NCI-H1048 (cell line): Measurements from ENCODE around the gene PCSK5.

Experiments
- DNase-seq: peaks from one replicate; lab custom pipeline; 2025; lab: John Stamatoyannopoulos, UW

PCSK5 gene

DNA sequence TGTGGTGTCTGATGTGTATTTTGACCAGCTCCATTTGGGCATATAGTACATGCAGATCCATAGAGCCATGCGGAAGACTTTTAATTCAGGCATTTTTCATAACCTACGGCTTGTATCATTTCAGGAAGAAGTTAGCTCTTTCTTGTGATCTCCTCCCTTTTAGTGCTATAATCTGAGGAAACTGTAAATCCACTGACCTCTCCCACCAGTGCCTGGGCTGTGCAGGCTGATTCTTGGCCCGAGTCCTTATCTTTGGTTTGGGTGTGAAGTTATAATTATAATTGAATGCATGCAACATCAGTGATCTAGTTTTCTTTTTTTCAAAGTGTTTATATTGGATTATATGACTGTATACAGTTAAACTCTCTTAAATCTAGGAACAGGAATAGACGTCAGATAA, 247.9 kb downstream of the PCSK5 start:
- DNase-seq = no peak

DNA sequence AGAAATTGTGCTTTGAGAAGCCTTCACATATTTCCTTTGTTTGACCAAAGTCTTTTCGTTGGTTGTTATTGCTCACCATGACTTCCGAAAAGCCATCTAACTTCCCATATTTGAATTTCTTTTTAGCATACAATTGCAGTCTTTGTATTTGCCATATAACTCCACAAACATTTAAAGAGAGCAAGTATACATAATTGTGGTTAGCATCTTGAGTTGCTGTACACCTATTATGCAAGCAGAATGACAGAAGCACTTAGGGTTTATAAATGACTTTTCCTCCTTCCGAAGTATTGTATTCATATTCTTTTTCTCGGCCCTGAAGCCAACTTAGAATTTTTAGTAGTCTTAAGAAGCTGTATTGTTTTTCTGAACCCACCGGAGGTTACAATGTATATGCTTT, 253.4 kb downstream of the PCSK5 start:
- no peak for DNase-seq

DNA sequence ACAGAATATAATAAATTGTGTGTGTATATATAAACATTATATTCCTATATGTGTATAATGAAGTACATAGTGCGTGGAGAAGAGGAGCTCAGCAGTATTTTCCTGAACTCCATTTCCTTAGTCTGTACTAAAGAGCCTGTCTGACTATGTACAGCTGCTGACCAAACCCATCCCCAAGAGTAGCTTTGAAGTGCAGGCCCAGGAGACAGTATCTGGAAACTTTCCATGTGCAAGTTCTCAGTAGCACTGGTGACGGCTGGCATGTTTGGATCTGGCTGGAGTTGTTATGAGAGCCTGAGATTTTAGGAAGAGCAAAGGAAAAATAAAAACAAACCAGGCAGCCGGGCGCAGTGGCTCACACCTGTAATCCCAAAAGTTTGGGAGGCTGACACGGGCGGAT, 259.5 kb downstream of the PCSK5 start:
- no peak for DNase-seq

DNA sequence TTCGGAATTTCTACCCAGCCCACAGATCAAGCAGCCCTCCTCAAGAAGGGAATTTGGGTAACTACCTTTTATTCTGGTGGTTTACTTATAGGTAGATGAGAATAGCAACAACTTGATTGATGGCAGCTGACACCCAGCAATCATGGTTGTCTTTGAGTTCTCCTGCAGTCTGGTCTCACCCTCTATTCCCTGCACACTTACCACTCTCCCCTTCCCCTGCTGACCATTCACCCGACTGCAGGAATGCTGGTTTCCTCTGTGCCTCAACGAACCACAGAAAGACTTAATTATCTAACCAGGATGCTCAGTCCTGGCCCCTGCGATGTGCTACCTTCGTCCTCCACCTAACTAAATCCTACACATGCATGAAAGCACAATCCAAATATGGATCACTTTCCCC, 260.8 kb downstream of the PCSK5 start:
- DNase-seq = no peak

DNA sequence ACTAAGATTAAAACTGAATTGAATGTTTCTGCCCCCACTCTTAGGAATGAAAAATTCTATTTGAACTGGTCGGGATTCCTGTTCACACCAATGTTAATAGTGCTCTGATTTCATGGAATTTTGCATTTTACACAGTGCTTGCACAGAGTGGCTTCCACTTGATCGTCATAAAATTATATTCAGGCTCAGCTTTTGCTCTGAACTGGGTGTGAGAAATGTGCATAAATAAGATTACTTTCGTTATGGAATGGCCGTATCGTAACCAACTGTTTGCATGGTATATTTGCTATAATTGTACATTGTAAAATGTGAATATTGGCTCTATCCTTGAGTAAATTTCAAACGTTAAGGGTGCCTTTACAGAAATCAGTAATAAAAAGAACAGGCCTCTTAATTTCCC, 262.9 kb downstream of the PCSK5 start:
- no peak for DNase-seq

DNA sequence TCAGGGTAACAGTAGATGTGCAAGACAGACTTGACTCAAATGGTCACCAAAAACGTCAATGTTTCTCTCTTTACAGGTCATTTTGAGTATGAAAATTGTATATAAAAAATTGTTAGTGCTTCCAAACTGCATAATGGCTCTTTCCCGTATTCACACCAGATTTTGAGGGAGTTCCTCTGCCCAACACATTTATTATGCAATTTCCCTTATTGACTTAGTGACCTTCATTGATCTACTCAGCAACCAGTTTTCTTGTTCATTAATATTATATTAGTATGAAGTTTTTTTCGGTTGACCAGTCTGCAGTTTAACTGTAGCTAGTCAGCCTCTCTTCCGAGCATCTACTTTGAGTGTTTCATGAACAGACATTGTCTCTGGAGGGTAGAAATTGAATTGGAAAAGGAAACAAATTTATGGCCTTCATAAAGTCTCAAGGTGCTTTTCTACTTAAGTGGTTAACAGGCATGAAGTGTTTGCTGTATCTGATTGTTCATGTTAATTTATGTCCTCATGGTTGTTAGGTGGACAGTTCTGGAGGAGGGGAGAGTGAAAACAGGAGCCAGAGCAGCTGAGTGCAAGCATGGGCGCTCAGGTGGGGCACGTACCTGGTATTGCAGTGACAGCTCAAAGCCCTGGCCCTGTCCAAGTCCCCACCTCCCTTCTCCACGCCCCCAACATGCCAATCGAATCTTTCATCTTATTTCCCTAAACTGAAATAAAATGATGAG, 263.6 kb downstream of the PCSK5 start:
- DNase-seq = no peak

DNA sequence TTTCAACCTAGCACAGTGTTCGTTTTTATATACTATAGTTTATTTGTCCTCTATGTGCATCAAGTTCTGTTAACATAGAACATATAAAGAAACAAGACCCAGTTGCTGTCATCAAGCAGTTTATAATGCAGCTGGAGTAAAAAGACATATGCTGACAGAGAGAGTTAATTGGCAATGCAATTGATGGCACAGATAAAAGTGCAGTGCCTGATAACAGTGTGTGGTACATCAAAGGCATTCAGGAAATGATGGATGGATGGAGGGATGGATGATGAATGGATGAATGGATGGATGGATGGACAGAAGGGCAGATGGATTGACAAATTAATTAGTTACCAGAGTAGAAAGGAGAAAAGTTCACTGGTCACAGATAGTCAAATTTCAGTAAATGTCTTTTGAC, 264.9 kb downstream of the PCSK5 start:
- no peak for DNase-seq

DNA sequence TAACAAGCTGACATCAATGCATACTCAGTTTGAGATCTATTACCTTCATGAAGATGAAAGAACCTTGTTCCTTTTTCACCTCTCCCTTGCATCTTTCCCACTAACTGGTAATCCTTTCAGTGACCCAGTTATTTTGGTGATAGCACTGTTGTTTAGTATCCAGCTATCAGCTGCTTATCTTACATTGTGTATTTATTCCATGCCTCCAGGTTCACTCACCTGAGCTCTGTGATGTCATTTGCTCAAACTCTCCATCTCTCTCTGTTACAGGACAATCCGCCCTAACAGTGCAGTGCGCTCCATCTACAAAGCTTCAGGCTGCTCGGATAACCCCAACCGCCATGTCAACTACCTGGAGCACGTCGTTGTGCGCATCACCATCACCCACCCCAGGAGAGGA, 268.2 kb downstream of the PCSK5 start:
- no peak for DNase-seq

DNA sequence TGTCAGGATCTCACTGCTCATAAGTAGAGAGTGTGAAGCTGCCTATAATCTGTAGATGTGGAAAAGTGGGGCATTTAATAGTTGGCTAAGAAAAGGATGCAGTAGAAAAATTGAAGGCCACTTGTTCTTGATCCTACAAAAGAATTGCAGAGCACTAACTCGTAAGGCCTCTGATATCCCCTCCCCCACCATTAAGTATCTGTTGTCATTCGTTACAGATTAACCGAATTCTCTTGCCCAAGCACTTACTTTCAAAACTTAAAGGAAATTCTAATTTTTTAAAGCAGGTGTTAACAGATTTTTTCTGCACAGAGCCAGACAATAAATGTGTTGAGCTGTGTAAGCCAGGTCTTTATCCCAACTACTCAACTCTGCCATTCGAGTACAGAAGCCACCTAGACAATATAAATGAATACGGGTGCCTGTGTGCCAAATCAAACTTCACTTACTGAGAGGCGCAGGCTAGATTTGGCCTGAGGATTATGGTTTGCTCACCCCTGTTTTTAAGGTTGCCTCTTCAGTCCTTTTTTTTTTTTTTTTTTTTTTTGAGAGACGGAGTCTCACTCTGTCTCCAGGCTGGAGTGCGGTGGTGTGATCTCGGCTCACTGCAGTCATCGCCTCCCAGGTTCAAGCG, 268.9 kb downstream of the PCSK5 start:
- DNase-seq = no peak

DNA sequence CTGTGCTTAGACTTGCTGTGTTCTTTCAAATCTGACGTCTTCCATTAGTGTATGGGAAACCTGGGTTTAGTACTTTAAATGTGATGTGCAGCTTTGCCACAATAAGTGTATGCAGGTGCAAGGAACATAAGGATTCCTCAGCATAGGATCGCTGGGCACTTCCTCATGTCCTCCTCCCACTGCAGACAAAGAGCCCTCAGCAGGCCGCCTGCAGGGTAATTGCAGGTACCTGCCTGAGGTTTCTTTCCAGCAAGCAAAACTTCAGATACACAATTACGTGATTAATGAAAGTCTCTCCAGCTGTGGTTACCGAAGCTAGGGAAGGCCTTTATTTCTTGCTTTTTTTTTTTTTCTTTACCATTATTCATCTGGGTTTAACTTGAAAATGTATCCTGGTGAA, 270.6 kb downstream of the PCSK5 start:
- DNase-seq = no peak

DNA sequence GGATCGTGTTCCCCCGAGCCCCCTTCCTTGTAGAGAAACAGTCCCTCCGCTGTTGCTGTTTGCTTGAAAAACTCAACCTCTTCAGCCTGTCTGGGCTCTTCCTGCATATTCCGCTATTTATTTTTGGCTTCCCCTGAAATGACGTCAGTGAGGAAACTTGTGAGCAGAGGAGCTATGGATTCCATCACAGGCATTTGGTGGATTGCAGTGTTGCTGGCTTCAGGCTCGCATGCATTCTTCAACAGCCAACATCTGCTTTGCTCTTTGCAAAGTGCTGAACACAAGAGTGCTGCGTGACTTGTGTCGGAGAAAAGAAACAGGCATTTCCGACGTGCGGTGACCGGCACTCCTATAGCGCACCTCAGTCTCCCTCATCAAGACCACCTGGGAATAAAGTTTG, 271.1 kb downstream of the PCSK5 start:
- no peak for DNase-seq

DNA sequence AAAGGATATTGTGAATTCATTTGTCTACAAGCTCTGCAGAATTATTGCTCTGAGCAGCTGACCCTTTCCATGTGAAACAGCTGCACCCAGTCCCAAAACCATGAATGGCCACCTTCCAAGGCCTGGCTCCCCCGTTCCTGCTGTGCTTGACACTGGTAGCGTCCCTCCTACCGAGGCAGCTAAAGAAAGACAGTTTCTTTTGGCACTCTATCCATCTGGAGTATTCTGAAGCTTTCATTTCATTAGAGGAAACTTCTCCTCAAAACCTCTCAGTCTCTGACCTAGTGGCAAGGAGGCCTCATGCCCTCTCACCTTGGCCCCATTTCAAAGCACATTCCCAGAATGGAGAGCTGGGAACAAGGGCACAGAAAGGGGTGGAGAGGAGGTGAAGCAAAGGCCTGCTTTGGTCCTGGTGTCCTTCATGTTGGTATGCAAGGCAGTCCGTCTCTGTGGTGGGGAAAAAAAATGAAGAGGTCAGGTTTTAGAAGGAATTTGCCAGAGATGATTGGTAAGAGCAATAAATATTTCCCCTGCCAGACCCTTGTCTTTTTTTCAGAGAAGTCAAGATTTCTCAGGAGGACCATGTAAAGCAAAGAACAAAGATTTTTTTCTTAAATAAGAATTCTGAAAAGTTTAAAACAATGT, 271.7 kb downstream of the PCSK5 start:
- DNase-seq = no peak

DNA sequence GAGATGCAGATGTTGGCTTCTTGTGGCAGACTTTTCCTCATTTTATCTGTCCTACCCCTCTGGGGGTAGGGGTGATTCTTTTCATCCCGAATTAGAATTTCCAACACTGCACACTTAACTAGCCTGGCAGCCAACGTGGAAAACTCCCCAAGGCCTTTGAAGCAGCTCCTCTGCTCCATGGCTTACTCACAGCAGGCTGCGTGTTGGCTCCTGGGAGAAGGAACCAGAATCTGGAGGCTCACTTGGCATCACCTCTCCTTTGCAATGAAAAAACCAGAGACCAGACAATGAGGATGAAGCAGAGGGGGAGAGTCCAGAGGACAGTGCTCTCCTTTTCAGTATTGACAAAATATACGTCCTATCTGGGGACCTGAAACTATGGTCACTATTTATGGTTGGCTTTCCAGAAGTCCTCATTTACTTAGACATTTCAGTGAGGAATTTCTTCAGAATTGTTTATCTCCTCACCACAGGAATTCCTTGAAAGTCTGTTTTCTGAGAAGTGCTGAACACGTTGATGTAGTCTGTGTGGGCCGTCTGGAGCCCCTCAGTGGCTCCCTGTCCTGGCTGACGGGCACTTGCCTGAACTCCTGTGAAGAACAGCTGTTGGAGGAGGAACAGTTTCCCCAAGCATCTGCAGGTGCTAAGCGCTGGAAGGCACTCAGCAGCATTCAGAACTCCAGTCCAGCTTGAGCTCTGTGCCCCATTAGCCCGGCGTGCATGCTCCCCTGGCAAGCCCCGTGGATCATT, 272.5 kb downstream of the PCSK5 start:
- DNase-seq = no peak

DNA sequence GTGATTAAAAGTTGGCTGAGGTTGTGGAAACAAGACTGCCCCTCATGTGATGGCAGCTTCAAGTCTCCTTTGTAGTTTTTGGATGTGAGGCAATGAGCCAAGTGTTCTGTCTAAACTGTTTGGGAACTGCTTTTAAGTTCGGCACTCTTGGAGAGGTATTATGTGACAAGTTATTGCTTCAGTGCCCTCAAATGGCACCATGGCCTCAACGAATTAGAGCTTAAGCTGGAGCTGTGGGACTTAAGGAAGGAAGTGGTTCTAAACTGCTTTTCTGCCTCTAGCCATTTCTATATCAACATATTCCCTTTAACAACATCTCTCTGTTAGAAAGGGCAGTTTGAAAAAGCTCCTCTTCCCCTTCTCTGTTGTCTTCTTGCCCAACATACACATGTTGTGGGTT, 276.1 kb downstream of the PCSK5 start:
- no peak for DNase-seq

DNA sequence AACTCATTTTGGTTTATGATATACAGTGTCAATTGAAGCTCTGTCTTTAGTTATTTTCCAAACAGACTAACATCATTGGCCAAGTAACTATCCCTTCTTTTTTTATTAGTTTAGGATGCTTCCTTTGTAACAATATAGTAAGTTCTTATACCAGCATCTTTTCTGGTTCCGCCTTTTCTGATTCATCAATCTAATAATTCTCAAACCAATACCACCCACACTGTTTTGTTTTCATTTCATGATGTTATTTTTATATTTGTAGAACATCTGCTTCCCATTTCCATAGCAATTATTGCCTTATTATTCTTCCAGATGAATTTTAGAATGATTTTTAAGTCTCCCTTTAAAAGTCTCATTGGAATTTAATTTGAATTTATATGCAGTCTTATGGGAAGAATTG, 285.7 kb downstream of the PCSK5 start:
- DNase-seq = no peak

DNA sequence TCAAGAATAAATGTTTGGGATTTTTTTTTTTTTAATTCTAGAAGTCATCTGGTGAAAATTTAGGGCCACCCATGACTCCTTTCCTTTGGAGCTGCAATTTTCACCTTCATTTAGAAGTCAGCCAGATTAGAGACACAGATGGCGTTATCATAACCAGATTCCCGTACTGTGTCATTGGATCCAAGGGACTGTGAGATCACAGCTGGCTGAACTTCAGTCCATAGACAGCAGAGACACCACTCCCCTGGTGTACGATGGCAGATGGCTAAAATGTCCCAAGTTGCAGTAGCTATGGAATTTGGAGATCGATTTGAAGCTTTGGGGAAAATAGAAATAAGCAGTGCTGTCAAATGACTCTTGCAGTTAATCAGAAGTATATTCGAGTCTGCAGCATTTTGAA, 287.5 kb downstream of the PCSK5 start:
- DNase-seq = no peak

DNA sequence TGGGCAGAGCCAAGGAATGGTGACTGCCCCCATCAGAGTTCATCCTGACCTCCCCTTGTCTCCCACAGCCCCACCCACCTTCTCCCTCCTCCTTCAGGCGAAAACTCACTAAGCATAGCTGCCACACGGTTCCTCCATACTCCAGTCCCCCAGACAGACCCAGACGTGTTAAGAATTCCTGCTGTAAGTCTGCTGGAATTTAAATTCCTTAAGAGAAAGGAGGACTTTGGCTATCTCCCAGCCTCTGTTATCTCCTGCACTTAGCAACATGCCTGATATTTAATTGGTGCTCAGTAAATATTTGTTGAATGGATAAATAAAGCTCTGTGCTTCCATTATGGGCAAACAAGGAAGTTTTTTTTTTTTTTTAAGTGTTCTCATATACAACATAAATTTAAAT, 290.1 kb downstream of the PCSK5 start:
- DNase-seq = no peak

DNA sequence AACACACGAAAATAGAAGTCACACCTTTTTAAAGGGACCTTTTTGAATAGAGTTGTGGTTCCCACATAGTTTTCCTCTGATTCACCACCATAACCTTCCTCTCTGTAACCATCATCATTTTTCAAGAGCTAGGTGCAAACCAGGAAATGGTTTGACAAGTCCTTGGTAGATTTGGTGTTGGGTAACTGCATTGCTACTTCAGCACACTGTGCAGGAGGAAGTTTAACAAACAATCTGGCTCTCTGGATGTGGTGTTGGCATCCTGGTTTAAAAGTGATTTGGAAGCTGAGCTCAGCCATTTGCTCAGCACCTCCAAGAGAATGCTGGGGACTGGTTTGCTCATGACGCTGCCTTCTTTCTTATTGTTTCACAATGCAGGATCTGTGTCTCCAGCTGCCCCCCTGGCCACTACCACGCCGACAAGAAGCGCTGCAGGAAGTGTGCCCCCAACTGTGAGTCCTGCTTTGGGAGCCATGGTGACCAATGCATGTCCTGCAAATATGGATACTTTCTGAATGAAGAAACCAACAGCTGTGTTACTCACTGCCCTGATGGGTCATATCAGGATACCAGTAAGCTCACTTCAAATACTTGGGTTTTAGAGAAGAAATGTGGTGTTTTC, 290.7 kb downstream of the PCSK5 start:
- no peak for DNase-seq

DNA sequence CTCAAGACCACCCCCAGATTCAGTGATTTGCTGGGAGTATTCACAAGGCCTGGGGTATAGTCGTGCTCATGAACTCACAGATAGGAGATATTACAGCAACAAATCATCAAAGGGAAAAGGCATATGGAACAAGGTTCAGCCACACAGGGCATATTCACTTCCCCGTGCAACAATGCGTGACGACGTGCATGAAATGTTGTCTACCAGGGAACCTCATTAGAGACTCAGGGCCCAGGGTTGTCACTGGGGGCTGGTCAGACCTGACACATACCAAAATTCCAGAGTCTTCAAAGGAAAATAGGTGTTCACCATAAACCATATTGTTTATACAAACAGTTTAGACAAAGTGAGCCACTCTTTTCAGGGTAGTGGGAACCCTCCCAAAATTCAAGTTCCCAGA, 291.3 kb downstream of the PCSK5 start:
- DNase-seq = no peak

DNA sequence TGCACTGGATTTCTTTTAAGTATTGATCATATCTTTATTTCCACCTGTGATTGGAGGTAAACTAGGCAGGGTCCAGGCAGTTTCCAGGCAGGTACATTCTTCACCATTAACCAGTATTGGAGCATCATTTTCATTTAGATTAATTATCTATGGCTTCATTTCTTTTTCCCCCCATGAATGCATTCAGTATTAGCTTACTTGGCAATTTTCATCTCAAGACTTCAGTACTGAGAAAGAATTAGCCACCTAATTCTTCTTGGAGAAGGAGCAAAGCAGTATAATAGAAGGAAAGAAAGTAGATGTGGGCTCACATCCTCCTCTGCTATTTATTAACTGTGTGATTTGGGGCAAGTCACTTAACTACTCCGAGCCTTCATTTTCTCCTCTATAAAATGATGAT, 295.0 kb downstream of the PCSK5 start:
- no peak for DNase-seq

DNA sequence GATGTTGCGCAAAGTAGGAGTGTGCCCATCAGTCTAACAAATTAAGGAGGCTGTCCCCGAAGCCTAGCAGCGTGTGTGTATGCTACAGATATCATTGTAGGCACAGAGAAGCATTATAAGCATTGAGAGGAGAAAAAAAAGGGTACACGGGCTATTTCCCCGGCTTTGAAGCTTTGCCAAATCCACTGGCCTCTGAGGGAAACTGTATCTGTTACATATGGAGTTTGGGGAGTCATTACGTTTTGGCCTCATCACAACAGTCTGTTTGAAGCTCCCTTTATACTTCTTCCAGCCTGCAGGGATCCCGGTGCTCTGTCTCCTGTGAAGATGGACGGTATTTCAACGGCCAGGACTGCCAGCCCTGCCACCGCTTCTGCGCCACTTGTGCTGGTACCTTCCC, 297.8 kb downstream of the PCSK5 start:
- no peak for DNase-seq

DNA sequence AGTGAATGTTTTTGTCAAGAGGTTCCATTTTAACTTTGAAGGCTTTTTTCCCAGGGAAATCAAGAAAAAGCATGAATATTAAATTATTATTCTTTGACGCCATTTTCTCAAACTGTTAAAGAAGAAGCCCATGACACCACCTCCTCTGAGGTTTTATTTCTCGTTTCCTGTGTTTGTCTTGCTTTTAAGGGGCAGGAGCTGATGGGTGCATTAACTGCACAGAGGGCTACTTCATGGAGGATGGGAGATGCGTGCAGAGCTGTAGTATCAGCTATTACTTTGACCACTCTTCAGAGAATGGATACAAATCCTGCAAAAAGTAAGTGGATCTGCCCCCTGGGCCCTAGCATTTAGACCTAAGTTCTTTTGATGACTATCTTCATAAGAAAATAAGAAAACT, 298.4 kb downstream of the PCSK5 start:
- DNase-seq = no peak

DNA sequence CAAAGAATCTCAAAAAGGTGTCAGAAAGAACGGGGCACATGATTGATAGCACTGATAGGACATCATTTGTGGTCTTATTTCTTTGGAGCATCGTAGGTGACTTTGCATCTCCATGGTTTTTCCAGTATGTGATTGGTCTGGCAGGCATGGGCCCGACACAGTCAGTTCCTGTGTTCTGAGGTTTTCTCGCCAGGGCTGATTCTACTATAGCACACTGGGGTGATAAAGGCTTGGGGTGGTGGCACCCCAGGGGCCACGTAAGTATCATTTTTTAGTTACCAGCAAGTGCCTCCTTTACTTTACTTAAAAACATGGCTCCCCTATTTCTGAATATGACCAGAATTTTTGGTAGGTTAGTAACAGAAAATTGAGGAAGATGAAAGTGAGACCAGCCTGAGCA, 301.0 kb downstream of the PCSK5 start:
- DNase-seq = no peak
